ENCODE data around the gene HCFC1. TPM values are rescaled to one million over a fixed set of nuclear protein-coding genes. Genes with fewer than 3 reads are reported as not detected.

Gene HCFC1
- polyA plus RNA-seq, 3 donors: 1.9 to 21.8 (median 3.8) TPM

GRCh38 chrX:153935326-153935851 lies 36.2 kb downstream of the HCFC1 start:
- no peak overlapping the region for H3K4me3 ChIP-seq (replicated peaks in 1 of 3; ENCODE audit: low read depth in 2 of 3, low read length in 3 of 3)
- peaks cover 34% of the 10 kb centered on the region for H3K79me2 ChIP-seq (ENCODE audit: insufficient read depth, low read length)
- no peak overlapping the region for H3K27ac ChIP-seq (ENCODE audit: low read depth in 1 of 2, low read length in 2 of 2)
- Mint-ChIP-seq H3K27me3 (ENCODE audit: low read depth in 3 of 3) (peaks cover 1 to 52% (median 2%) of the 10 kb centered on the region in 3 donors), H3K4me3 (peak overlapping the region; percentile 42 to 45), H3K36me3 (peaks cover 28 to 46% of the 10 kb centered on the region in 2 donors), H3K27ac (peak overlapping the region in 1 of 7 donors; percentile 30), H3K4me1 (peaks cover 18% of the 10 kb centered on the region), H3K9me3 (peaks cover 0 to 11% (median 2%) of the 10 kb centered on the region in 7 donors)
- H2AFZ ChIP-seq (ENCODE audit: insufficient read depth, low read depth, low read length, poor library complexity, severe bottlenecking): no peak overlapping the region
- peaks cover 74% of the 10 kb centered on the region for H4K20me1 ChIP-seq (ENCODE audit: insufficient read depth, low read length)
- no peak overlapping the region for H3K9ac ChIP-seq (ENCODE audit: insufficient read depth, low read length, poor library complexity, severe bottlenecking)
- peaks cover 38 to 50% of the 10 kb centered on the region in 2 donors for H3K36me3 ChIP-seq (replicated peaks in 1 of 2; ENCODE audit: control insufficient read depth in 1 of 2, insufficient read depth in 2 of 2, low read length in 2 of 2)
- DNase-seq: no peak
- H3K4me2 ChIP-seq (replicated peaks; ENCODE audit: extremely low read depth, low read length, poor library complexity, severe bottlenecking): peak overlapping the region; percentile 94
- H3K9me3 ChIP-seq (replicated peaks in 1 of 2; ENCODE audit: control insufficient read depth in 1 of 2, insufficient read depth in 1 of 2, low read length in 2 of 2): no peaks in the 10 kb centered on the region
- peaks cover 0 to 3% of the 10 kb centered on the region in 2 donors for H3K27me3 ChIP-seq (ENCODE audit: control insufficient read depth in 2 of 2, insufficient read depth in 2 of 2, low read length in 2 of 2)
- 47% methylated on average over 12 of the region's 32 CpGs for WGBS (ENCODE audit: insufficient coverage)
- TF ChIP-seq CTCF (IDR thresholded peaks at IDR 0.05): no peak
- intact Hi-C loops (cut with micrococcal nuclease): no loop called here
- peaks cover 15 to 20% of the 10 kb centered on the region in 2 donors for H3K4me1 ChIP-seq (ENCODE audit: control insufficient read depth in 1 of 2, insufficient read depth in 2 of 2, low read length in 2 of 2)

- Histone ChIP-seq H3K27ac (ENCODE audit: low read depth in 1 of 2, low read length in 2 of 2) (peak within 1 kb of the TSS in 1 of 2 donors; percentile 48), H3K79me2 (ENCODE audit: insufficient read depth, low read length) (peaks cover 38% of the 10 kb centered on the region), H3K36me3 (replicated peaks in 1 of 2; ENCODE audit: control insufficient read depth in 1 of 2, insufficient read depth in 2 of 2, low read length in 2 of 2) (peaks cover 38 to 50% of the 10 kb centered on the region in 2 donors), H3K9me3 (replicated peaks in 1 of 2; ENCODE audit: control insufficient read depth in 1 of 2, insufficient read depth in 1 of 2, low read length in 2 of 2) (no peaks in the 10 kb centered on the region), H3K9ac (ENCODE audit: insufficient read depth, low read length, poor library complexity, severe bottlenecking) (peak within 1 kb of the TSS; percentile 45), H2AFZ (ENCODE audit: insufficient read depth, low read depth, low read length, poor library complexity, severe bottlenecking) (peak within 1 kb of the TSS; percentile 46), H3K27me3 (ENCODE audit: control insufficient read depth in 2 of 2, insufficient read depth in 2 of 2, low read length in 2 of 2) (peaks cover 0 to 3% of the 10 kb centered on the region in 2 donors), H3K4me1 (ENCODE audit: control insufficient read depth in 1 of 2, insufficient read depth in 2 of 2, low read length in 2 of 2) (peaks cover 20 to 25% of the 10 kb centered on the region in 2 donors), H3K4me2 (replicated peaks; ENCODE audit: extremely low read depth, low read length, poor library complexity, severe bottlenecking) (peak within 1 kb of the TSS; percentile 94), H4K20me1 (ENCODE audit: insufficient read depth, low read length) (peaks cover 74% of the 10 kb centered on the region), H3K4me3 (replicated peaks in 1 of 3; ENCODE audit: low read depth in 2 of 3, low read length in 3 of 3) (peak within 1 kb of the TSS; percentile 65 to 85 (median 66))
- peaks cover 0 to 11% (median 2%) of the 10 kb centered on the region in 7 donors for H3K9me3 Mint-ChIP-seq
- peak; percentile 47 to 66 (median 60) for DNase-seq
- H3K27ac Mint-ChIP-seq: peak within 1 kb of the TSS; percentile 11 to 84 (median 61)
- H3K4me1 Mint-ChIP-seq: peaks cover 16% of the 10 kb centered on the region
- TF ChIP-seq CTCF (IDR thresholded peaks at IDR 0.05): no peak
- peaks cover 0 to 54% (median 2%) of the 10 kb centered on the region in 3 donors for H3K27me3 Mint-ChIP-seq (ENCODE audit: low read depth in 3 of 3)
- intact Hi-C loops (cut with micrococcal nuclease): no loop called here
- peak within 1 kb of the TSS; percentile 79 to 88 for H3K4me3 Mint-ChIP-seq
- under 1% methylated on average over 65 of the region's 87 CpGs for WGBS (ENCODE audit: insufficient coverage)
- peaks cover 25 to 45% of the 10 kb centered on the region in 2 donors for H3K36me3 Mint-ChIP-seq
Measured at GRCh38 chrX:153934762-153935325, 36.8 kb downstream of the HCFC1 start, which contains the start of gene NAA10. Gene NAA10, minus strand, starts transcription at chrX:153935037. Its CDS starts 133 bp downstream, at chrX:153934904.

Measured in CD14-positive monocyte (primary cell).